ENCODE data around the gene SPDYE6. TPM values are rescaled to one million over a fixed set of nuclear protein-coding genes. Genes with fewer than 3 reads are reported as not detected.
"Not testable (repeated sequence)": the region's sequence is repeated elsewhere in the genome, so short reads cannot be mapped to it uniquely, and the experiment has no call there.

SPDYE6 gene
- total and polyA plus RNA-seq, 10 of the 15 experiments (the other 5 are each of a cell fraction or from before 2014, with no cell fraction given), result 0.05 to 2.3 (median 1.00) TPM; not detected in 6

DNA sequence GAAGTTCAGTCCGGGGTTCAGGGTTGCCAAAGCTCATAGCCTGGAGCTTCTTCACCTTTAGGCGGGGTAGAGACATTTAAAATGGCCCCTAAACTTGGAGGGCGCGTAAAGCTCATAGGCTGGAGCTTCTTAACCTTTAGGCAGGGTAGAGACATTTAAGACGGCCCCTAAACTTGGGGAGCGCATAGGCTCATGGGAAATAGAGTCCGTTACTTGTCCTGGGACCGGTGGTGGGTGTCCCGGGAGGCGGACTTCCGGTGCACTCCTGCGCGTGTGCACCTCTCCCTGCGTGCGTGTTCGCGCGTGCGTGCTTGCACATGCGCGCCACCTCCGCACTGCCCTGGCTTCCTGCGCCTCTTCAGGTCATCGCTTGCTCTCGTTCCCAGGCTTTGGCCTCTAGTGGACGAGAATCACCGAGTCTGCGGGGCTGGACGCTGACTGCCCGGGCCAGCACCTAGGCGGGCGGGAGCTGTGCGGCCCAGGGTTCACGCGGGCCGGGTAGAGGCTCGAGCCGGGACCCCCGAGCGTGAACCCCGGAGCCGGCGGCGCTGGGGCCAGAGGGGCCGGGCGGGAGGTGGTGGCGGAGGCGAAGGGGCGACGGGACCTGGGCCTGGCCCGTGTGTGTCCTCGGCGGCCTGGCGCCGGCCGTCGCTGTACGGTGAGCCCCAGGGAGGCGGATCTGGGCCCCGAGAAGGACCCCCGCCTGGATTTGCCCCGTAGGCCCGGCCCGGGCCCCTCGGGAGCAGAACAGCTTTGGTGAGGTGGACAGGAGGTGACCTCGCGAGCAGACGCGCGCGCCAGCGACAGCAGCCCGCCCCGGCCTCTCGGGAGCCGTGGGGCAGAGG lies 7.5 kb upstream of the SPDYE6 start:
- POLR2A ChIA-PET, result interaction anchor here (1.0 to 1.1 kb wide), 5 partner anchors 17 to 76 kb away, joined by 3 to 9 read pairs (median 4); partner anchors contain the start of gene PRKRIP1
- DNase-seq (ENCODE audit: low read depth, low spot score) (peak; percentile 93), ATAC-seq (peak; percentile 100)
- H3K36me3 ChIP-seq (ENCODE audit: control insufficient read depth in 2 of 2, insufficient read depth in 2 of 2, low read length in 1 of 2); H3K9me3 ChIP-seq (replicated peaks; ENCODE audit: control insufficient read depth, insufficient read depth, low read length); H3K27me3 ChIP-seq (replicated peaks in 1 of 2; ENCODE audit: control insufficient read depth in 2 of 2, insufficient read depth in 2 of 2, low read length in 1 of 2); FAIRE-seq; BruUV-seq (replicated peaks); H3K4me1 ChIP-seq (ENCODE audit: control insufficient read depth, insufficient read depth, low read length); intact Hi-C loops (cut with micrococcal nuclease; ENCODE audit: unreplicated experiment); in situ Hi-C loops (cut with MboI); H4K20me1 ChIP-seq (ENCODE audit: control insufficient read depth, insufficient read depth): not testable (repeated sequence)
- H3K9ac ChIP-seq (ENCODE audit: control insufficient read depth, insufficient read depth, low read length), result peak overlapping the region; percentile 66
- peaks cover 14% of the 10 kb centered on the region for H3K79me2 ChIP-seq (ENCODE audit: control insufficient read depth, insufficient read depth, low read length)
- CTCF ChIA-PET, result interaction anchor here (0.7 to 1.1 kb wide), 5 partner anchors 26 to 85 kb away, joined by 3 to 7 read pairs (median 3); partner anchors contain the start of gene PRKRIP1
- peak overlapping the region; percentile 55 for H3K27ac ChIP-seq (ENCODE audit: control insufficient read depth, insufficient read depth)
- H2AFZ ChIP-seq (ENCODE audit: control insufficient read depth, low read depth, low read length), result peak overlapping the region; percentile 89
- RAD21 ChIA-PET (ENCODE audit: unreplicated experiment), result interaction anchor here (0.7 to 1.3 kb wide), 12 partner anchors 23 to 100 kb away, joined by 3 to 14 read pairs (median 4); partner anchors contain the start of genes PRKRIP1 and SH2B2
- SMC1A ChIA-PET (ENCODE audit: uncharacterized antibody, unreplicated experiment), result interaction anchor here (0.8 to 1.1 kb wide), 3 partner anchors 27 to 76 kb away, joined by 3 to 5 read pairs (median 3); no protein-coding TSS in a partner anchor
- H3K4me3 ChIP-seq, result peak overlapping the region; percentile 79
- H3K4me2 ChIP-seq (ENCODE audit: control insufficient read depth, insufficient read depth), result 0 out of 2 replicates have a peak overlapping the region, but pooled peaks have one; percentile 33
- WGBS (ENCODE audit: insufficient coverage, insufficient replicate concordance, low lambda C conversion rate, missing lambda C conversion rate), result under 1% methylated on average over 59 of the region's 76 CpGs
- TF ChIP-seq GABPA (IDR thresholded peaks at IDR 0.05; ENCODE audit: low read depth), result peak; percentile 75; the same call in 1 of the 2 replicates
- TF ChIP-seq DPF2 (IDR thresholded peaks at IDR 0.05), result 0 out of 2 replicates have a peak, but pooled peaks have one; percentile 45
- TF ChIP-seq POLR2A (IDR thresholded peaks at IDR 0.05; ENCODE audit: low read depth, low read length), result peak; percentile 76
- TF ChIP-seq SP1 (IDR thresholded peaks at IDR 0.05; ENCODE audit: low read depth, low read length), result peak; percentile 13
- TF ChIP-seq HCFC1 (IDR thresholded peaks at IDR 0.05; ENCODE audit: low read length), result peak; percentile 87
- peak; percentile 66 for TF ChIP-seq HDGF (IDR thresholded peaks at IDR 0.05)
- peak; percentile 76; the same call in 1 of the 2 replicates for TF ChIP-seq POLR2AphosphoS5 (IDR thresholded peaks at IDR 0.05; ENCODE audit: low read length)
- TF ChIP-seq JUNB (IDR thresholded peaks at IDR 0.05), result peak; percentile 99
- 0 out of 3 replicates have a peak, but pooled peaks have one; percentile 33 for TF ChIP-seq POU2F2 (IDR thresholded peaks at IDR 0.05; ENCODE audit: borderline replicate concordance, low read depth, low read length)
- TF ChIP-seq, protein P1, sequence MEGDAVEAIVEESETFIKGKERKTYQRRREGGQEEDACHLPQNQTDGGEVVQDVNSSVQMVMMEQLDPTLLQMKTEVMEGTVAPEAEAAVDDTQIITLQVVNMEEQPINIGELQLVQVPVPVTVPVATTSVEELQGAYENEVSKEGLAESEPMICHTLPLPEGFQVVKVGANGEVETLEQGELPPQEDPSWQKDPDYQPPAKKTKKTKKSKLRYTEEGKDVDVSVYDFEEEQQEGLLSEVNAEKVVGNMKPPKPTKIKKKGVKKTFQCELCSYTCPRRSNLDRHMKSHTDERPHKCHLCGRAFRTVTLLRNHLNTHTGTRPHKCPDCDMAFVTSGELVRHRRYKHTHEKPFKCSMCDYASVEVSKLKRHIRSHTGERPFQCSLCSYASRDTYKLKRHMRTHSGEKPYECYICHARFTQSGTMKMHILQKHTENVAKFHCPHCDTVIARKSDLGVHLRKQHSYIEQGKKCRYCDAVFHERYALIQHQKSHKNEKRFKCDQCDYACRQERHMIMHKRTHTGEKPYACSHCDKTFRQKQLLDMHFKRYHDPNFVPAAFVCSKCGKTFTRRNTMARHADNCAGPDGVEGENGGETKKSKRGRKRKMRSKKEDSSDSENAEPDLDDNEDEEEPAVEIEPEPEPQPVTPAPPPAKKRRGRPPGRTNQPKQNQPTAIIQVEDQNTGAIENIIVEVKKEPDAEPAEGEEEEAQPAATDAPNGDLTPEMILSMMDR (IDR thresholded peaks at IDR 0.05 in 2 of 3, conservative IDR thresholded peaks at IDR 0.05 in 1 of 3; ENCODE audit: control insufficient read depth in 2 of 3, extremely low read depth in 1 of 3, insufficient read depth in 1 of 3, low read depth in 3 of 3, low read length in 3 of 3), result peak in 2 of 3 experiments; percentile 16 to 26; a peak in 2 of 6 replicates
- TF ChIP-seq NR2C1 (IDR thresholded peaks at IDR 0.05), result peak; percentile 75
- TF ChIP-seq GATAD2B (conservative IDR thresholded peaks at IDR 0.05; ENCODE audit: low read depth), result peak; percentile 56; the same call in 1 of the 2 replicates
- TF ChIP-seq, protein P2, sequence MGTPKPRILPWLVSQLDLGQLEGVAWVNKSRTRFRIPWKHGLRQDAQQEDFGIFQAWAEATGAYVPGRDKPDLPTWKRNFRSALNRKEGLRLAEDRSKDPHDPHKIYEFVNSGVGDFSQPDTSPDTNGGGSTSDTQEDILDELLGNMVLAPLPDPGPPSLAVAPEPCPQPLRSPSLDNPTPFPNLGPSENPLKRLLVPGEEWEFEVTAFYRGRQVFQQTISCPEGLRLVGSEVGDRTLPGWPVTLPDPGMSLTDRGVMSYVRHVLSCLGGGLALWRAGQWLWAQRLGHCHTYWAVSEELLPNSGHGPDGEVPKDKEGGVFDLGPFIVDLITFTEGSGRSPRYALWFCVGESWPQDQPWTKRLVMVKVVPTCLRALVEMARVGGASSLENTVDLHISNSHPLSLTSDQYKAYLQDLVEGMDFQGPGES (IDR thresholded peaks at IDR 0.05), result peak; percentile 84
- TF ChIP-seq, protein P3, sequence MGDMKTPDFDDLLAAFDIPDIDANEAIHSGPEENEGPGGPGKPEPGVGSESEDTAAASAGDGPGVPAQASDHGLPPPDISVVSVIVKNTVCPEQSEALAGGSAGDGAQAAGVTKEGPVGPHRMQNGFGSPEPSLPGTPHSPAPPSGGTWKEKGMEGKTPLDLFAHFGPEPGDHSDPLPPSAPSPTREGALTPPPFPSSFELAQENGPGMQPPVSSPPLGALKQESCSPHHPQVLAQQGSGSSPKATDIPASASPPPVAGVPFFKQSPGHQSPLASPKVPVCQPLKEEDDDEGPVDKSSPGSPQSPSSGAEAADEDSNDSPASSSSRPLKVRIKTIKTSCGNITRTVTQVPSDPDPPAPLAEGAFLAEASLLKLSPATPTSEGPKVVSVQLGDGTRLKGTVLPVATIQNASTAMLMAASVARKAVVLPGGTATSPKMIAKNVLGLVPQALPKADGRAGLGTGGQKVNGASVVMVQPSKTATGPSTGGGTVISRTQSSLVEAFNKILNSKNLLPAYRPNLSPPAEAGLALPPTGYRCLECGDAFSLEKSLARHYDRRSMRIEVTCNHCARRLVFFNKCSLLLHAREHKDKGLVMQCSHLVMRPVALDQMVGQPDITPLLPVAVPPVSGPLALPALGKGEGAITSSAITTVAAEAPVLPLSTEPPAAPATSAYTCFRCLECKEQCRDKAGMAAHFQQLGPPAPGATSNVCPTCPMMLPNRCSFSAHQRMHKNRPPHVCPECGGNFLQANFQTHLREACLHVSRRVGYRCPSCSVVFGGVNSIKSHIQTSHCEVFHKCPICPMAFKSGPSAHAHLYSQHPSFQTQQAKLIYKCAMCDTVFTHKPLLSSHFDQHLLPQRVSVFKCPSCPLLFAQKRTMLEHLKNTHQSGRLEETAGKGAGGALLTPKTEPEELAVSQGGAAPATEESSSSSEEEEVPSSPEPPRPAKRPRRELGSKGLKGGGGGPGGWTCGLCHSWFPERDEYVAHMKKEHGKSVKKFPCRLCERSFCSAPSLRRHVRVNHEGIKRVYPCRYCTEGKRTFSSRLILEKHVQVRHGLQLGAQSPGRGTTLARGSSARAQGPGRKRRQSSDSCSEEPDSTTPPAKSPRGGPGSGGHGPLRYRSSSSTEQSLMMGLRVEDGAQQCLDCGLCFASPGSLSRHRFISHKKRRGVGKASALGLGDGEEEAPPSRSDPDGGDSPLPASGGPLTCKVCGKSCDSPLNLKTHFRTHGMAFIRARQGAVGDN (IDR thresholded peaks at IDR 0.05), result peak; percentile 59; the same call in 1 of the 2 replicates
- peak; percentile 11 for TF ChIP-seq RELA (IDR thresholded peaks at IDR 0.05; ENCODE audit: borderline replicate concordance, partially characterized antibody)
- TF ChIP-seq BHLHE40 (IDR thresholded peaks at IDR 0.05; ENCODE audit: borderline replicate concordance in 1 of 2, low read depth in 2 of 2, low read length in 1 of 2), result peak; percentile 48 to 90; a peak in 2 of 4 replicates

All from GM12878 (cell line).